NCI-H1417 (cell line): Measurements from ENCODE around the gene TTC34.

Experiments used
- DNase-seq, 3 experiments: peaks; one replicate each; lab custom pipeline; 2025; lab: John Stamatoyannopoulos, UW

TTC34 gene

GRCh38 chr1:2588661-2589430 is 212.6 kb downstream of the TTC34 start:
- no peak for DNase-seq

GRCh38 chr1:2587860-2588571 is 213.5 kb downstream of the TTC34 start:
- no peak for DNase-seq

GRCh38 chr1:2587071-2587859 is 214.2 kb downstream of the TTC34 start:
- DNase-seq: no peak

- DNase-seq: peak; percentile 97 to 98 (median 97)
These were observed 215.1 kb downstream of the TTC34 start, which contains the start of gene PRXL2B for GRCh38 chr1:2586154-2587070. TSS of gene PRXL2B (plus strand) at chr1:2586777. CDS start at chr1:2586886, 109 bp downstream.
